ENCODE results near the gene EPHA6. TPM values are rescaled to one million over a fixed set of nuclear protein-coding genes. Genes with fewer than 3 reads are reported as not detected.

Gene EPHA6
- total and polyA plus RNA-seq, 10 of the 15 experiments (the other 5 are each of a cell fraction or from before 2014, with no cell fraction given), result not detected

- Histone ChIP-seq H3K4me3 (no peak overlapping the region), H3K27me3 (replicated peaks in 1 of 2; ENCODE audit: control insufficient read depth in 2 of 2, insufficient read depth in 2 of 2, low read length in 1 of 2) (no peaks in the 10 kb centered on the region; a peak in 1 of 4 replicates), H2AFZ (ENCODE audit: control insufficient read depth, low read depth, low read length) (no peak overlapping the region), H3K4me2 (ENCODE audit: control insufficient read depth, insufficient read depth) (no peak overlapping the region), H4K20me1 (ENCODE audit: control insufficient read depth, insufficient read depth) (no peaks in the 10 kb centered on the region), H3K4me1 (ENCODE audit: control insufficient read depth, insufficient read depth, low read length) (no peaks in the 10 kb centered on the region), H3K9me3 (replicated peaks; ENCODE audit: control insufficient read depth, insufficient read depth, low read length) (no peaks in the 10 kb centered on the region), H3K27ac (ENCODE audit: control insufficient read depth, insufficient read depth) (no peak overlapping the region), H3K9ac (ENCODE audit: control insufficient read depth, insufficient read depth, low read length) (no peak overlapping the region), H3K36me3 (ENCODE audit: control insufficient read depth in 2 of 2, insufficient read depth in 2 of 2, low read length in 1 of 2) (no peaks in the 10 kb centered on the region), H3K79me2 (ENCODE audit: control insufficient read depth, insufficient read depth, low read length) (no peaks in the 10 kb centered on the region)
- in situ Hi-C loops (cut with MboI) (no loop called here), intact Hi-C loops (cut with micrococcal nuclease; ENCODE audit: unreplicated experiment) (no loop called here)
- BruUV-seq (replicated peaks), result no TSS peak
- TF ChIP-seq MEF2A (IDR thresholded peaks at IDR 0.05; ENCODE audit: insufficient read depth, low read depth, low read length) (no peak), ZNF274 (IDR thresholded peaks at IDR 0.05; ENCODE audit: insufficient read depth, insufficient read length) (no peak), YBX1 (IDR thresholded peaks at IDR 0.05) (no peak), LARP7 (IDR thresholded peaks at IDR 0.05) (no peak), CBFB (IDR thresholded peaks at IDR 0.05; ENCODE audit: low read depth) (no peak), SPI1 (IDR thresholded peaks at IDR 0.05; ENCODE audit: borderline replicate concordance, insufficient read depth, low read depth, low read length) (no peak), STAT1 (conservative IDR thresholded peaks at IDR 0.05) (no peak), BACH1 (IDR thresholded peaks at IDR 0.05; ENCODE audit: borderline replicate concordance) (no peak), NFYB (IDR thresholded peaks at IDR 0.05; ENCODE audit: insufficient read depth, low read depth, low read length) (no peak), SIX5 (IDR thresholded peaks at IDR 0.05; ENCODE audit: low read depth, low read length, severe bottlenecking) (no peak)
- TF ChIP-seq, protein P1, sequence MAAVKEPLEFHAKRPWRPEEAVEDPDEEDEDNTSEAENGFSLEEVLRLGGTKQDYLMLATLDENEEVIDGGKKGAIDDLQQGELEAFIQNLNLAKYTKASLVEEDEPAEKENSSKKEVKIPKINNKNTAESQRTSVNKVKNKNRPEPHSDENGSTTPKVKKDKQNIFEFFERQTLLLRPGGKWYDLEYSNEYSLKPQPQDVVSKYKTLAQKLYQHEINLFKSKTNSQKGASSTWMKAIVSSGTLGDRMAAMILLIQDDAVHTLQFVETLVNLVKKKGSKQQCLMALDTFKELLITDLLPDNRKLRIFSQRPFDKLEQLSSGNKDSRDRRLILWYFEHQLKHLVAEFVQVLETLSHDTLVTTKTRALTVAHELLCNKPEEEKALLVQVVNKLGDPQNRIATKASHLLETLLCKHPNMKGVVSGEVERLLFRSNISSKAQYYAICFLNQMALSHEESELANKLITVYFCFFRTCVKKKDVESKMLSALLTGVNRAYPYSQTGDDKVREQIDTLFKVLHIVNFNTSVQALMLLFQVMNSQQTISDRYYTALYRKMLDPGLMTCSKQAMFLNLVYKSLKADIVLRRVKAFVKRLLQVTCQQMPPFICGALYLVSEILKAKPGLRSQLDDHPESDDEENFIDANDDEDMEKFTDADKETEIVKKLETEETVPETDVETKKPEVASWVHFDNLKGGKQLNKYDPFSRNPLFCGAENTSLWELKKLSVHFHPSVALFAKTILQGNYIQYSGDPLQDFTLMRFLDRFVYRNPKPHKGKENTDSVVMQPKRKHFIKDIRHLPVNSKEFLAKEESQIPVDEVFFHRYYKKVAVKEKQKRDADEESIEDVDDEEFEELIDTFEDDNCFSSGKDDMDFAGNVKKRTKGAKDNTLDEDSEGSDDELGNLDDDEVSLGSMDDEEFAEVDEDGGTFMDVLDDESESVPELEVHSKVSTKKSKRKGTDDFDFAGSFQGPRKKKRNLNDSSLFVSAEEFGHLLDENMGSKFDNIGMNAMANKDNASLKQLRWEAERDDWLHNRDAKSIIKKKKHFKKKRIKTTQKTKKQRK (IDR thresholded peaks at IDR 0.05; ENCODE audit: low read depth, low read length), result no peak
- RAD21 ChIA-PET (ENCODE audit: unreplicated experiment), result no interaction called here
- DNase-seq (ENCODE audit: low read depth, low spot score) (no peak), ATAC-seq (no peak), FAIRE-seq (no peak)
- POLR2A ChIA-PET, result no interaction called here
- WGBS (ENCODE audit: insufficient coverage, insufficient replicate concordance, low lambda C conversion rate, missing lambda C conversion rate), result 47% methylated on average over 2 of the region's 2 CpGs
- SMC1A ChIA-PET (ENCODE audit: uncharacterized antibody, unreplicated experiment), result interaction anchor here (1.3 to 2.8 kb wide), 2 partner anchors 302 to 859 kb away, joined by 4 to 18 read pairs; no protein-coding TSS in a partner anchor
- CTCF ChIA-PET, result no interaction called here
Measured at GRCh38 chr3:97721446-97721845, 907.1 kb downstream of the EPHA6 start.

Measured in GM12878 (cell line).